ENCODE results near the gene L3MBTL4.
"Not testable (repeated sequence)": the region's sequence is repeated elsewhere in the genome, so short reads cannot be mapped to it uniquely, and the experiment has no call there.

The L3MBTL4 gene

GRCh38 chr18:6284761-6285160, 129.9 kb downstream of the L3MBTL4 start:
- Histone ChIP-seq H3K4me3 (ENCODE audit: low read depth in 1 of 5, low read length in 5 of 5) (no peak overlapping the region), H3K4me1 (ENCODE audit: control insufficient read depth in 5 of 5, insufficient read depth in 5 of 5, low read length in 5 of 5) (no peaks in the 10 kb centered on the region), H3K27me3 (ENCODE audit: control insufficient read depth in 5 of 5, insufficient read depth in 4 of 5, low read length in 5 of 5) (no peaks in the 10 kb centered on the region), H3K9ac (ENCODE audit: low read length in 5 of 5) (no peak overlapping the region), H3K9me3 (ENCODE audit: control insufficient read depth in 5 of 5, low read length in 5 of 5) (no peaks in the 10 kb centered on the region), H3K27ac (ENCODE audit: low read depth, low read length) (no peak overlapping the region), H3K36me3 (ENCODE audit: control insufficient read depth in 5 of 5, insufficient read depth in 5 of 5, low read length in 5 of 5) (peaks cover 0 to 9% (median 7%) of the 10 kb centered on the region in 5 donors)

DNA sequence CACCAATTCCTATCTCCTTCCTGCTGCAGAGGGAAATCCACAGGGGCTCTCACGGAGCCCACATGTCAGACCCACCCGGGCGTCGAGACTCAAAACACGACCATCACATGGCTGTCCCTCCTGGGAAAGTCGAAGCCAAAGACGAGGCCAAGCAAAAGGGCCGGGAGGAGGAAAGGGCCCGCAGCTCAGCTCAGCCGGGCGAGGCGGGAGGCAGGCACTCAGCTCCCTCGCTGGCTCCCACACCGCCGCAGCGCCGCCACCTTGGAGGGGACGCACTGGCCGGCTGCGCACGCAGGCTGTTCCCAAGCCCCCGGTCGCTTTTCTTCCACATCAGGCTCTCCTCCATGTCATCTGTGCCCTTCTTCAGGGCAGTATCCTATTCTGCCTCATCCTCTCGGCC, 130.4 kb downstream of the L3MBTL4 start:
- no peaks in the 10 kb centered on the region for H3K9me3 ChIP-seq (ENCODE audit: control insufficient read depth in 5 of 5, low read length in 5 of 5)

DNA sequence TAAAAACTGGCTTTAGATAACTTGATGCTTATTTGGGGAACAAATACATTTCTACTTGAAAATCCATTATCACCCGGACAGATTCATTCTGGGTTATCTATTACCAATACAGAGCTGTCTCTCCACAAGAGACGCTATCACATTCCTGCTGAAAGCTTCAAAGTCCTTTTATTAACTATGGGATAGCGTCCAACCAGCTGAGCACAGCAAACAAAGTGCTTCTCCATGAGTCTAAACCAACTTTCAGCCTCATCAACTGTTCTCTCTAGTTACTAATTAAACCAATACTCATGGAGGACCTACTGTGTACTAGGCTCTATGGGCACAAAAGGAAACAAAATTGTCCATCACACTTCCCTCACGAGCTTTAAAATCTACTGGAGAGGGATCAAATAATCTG, 132.8 kb downstream of the L3MBTL4 start:
- Histone ChIP-seq H3K27ac (ENCODE audit: low read depth, low read length) (no peak overlapping the region), H3K36me3 (ENCODE audit: control insufficient read depth in 5 of 5, insufficient read depth in 5 of 5, low read length in 5 of 5) (peaks cover 0 to 9% (median 7%) of the 10 kb centered on the region in 5 donors), H3K4me3 (ENCODE audit: low read depth in 1 of 5, low read length in 5 of 5) (no peak overlapping the region)

More for the DNA sequence above, 130.4 kb downstream of the L3MBTL4 start:
- Histone ChIP-seq H3K27me3 (ENCODE audit: control insufficient read depth in 5 of 5, insufficient read depth in 4 of 5, low read length in 5 of 5) (no peaks in the 10 kb centered on the region), H3K9ac (ENCODE audit: low read length in 5 of 5) (no peak overlapping the region), H3K4me3 (ENCODE audit: low read depth in 1 of 5, low read length in 5 of 5) (no peak overlapping the region), H3K4me1 (ENCODE audit: control insufficient read depth in 5 of 5, insufficient read depth in 5 of 5, low read length in 5 of 5) (no peaks in the 10 kb centered on the region), H3K27ac (ENCODE audit: low read depth, low read length) (no peak overlapping the region), H3K36me3 (ENCODE audit: control insufficient read depth in 5 of 5, insufficient read depth in 5 of 5, low read length in 5 of 5) (peaks cover 0 to 9% (median 7%) of the 10 kb centered on the region in 5 donors)

DNA sequence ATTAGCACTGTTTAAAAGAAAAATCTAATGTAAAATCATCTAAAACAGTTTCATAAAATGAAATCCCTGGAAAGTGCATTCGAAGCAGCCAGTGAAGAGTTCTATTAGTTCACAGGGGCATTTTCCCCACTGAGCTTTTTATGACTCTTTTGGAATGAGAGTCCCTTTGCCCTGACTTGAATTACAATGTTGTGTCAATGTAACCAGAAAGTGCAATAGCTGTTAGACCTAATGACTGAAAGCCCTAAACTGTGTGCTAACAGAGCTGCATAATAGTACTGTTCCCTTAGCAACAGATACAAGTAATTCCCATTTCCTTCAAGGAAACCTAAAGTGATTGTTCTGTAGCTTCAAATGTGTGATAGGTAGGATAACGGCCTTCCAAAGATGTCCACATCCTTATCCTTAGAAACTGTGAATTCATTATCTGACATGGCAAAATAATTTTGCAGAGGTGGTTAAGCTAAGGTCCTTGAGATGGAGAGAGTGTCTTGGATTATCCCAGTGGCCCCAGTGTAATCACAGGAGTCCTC, 134.4 kb downstream of the L3MBTL4 start:
- H3K4me3 ChIP-seq (ENCODE audit: low read depth in 1 of 5, low read length in 5 of 5): no peak overlapping the region
- H3K9me3 ChIP-seq (ENCODE audit: control insufficient read depth in 5 of 5, low read length in 5 of 5): no peaks in the 10 kb centered on the region
- H3K27me3 ChIP-seq (ENCODE audit: control insufficient read depth in 5 of 5, insufficient read depth in 4 of 5, low read length in 5 of 5): no peaks in the 10 kb centered on the region
- H3K27ac ChIP-seq (ENCODE audit: low read depth, low read length): no peak overlapping the region
- H3K36me3 ChIP-seq (ENCODE audit: control insufficient read depth in 5 of 5, insufficient read depth in 5 of 5, low read length in 5 of 5): peaks cover 0 to 9% (median 7%) of the 10 kb centered on the region in 5 donors
- H3K4me1 ChIP-seq (ENCODE audit: control insufficient read depth in 5 of 5, insufficient read depth in 5 of 5, low read length in 5 of 5): no peaks in the 10 kb centered on the region
- no peak overlapping the region for H3K9ac ChIP-seq (ENCODE audit: low read length in 5 of 5)

More for the DNA sequence above, 132.8 kb downstream of the L3MBTL4 start:
- Histone ChIP-seq H3K27me3 (ENCODE audit: control insufficient read depth in 5 of 5, insufficient read depth in 4 of 5, low read length in 5 of 5) (no peaks in the 10 kb centered on the region), H3K9me3 (ENCODE audit: control insufficient read depth in 5 of 5, low read length in 5 of 5) (no peaks in the 10 kb centered on the region), H3K4me1 (ENCODE audit: control insufficient read depth in 5 of 5, insufficient read depth in 5 of 5, low read length in 5 of 5) (no peaks in the 10 kb centered on the region), H3K9ac (ENCODE audit: low read length in 5 of 5) (no peak overlapping the region)

- H3K9me3 ChIP-seq (ENCODE audit: control insufficient read depth in 5 of 5, low read length in 5 of 5): no peaks in the 10 kb centered on the region
- H3K36me3 ChIP-seq (ENCODE audit: control insufficient read depth in 5 of 5, insufficient read depth in 5 of 5, low read length in 5 of 5): peaks cover 0 to 2% (median 0%) of the 10 kb centered on the region in 5 donors
- H3K4me3 ChIP-seq (ENCODE audit: low read depth in 1 of 5, low read length in 5 of 5): no peak overlapping the region
- no peak overlapping the region for H3K9ac ChIP-seq (ENCODE audit: low read length in 5 of 5)
- no peaks in the 10 kb centered on the region for H3K27me3 ChIP-seq (ENCODE audit: control insufficient read depth in 5 of 5, insufficient read depth in 4 of 5, low read length in 5 of 5)
- H3K27ac ChIP-seq (ENCODE audit: low read depth, low read length): no peak overlapping the region
- H3K4me1 ChIP-seq (ENCODE audit: control insufficient read depth in 5 of 5, insufficient read depth in 5 of 5, low read length in 5 of 5): no peaks in the 10 kb centered on the region
These were observed 135.4 kb downstream of the L3MBTL4 start for GRCh38 chr18:6279308-6279707.

GRCh38 chr18:6273423-6273822, 141.3 kb downstream of the L3MBTL4 start:
- H3K4me1 ChIP-seq (ENCODE audit: control insufficient read depth in 5 of 5, insufficient read depth in 5 of 5, low read length in 5 of 5): no peaks in the 10 kb centered on the region
- H3K9ac ChIP-seq (ENCODE audit: low read length in 5 of 5): no peak overlapping the region
- no peaks in the 10 kb centered on the region for H3K27me3 ChIP-seq (ENCODE audit: control insufficient read depth in 5 of 5, insufficient read depth in 4 of 5, low read length in 5 of 5)
- H3K4me3 ChIP-seq (ENCODE audit: low read depth in 1 of 5, low read length in 5 of 5): no peak overlapping the region
- no peaks in the 10 kb centered on the region for H3K9me3 ChIP-seq (ENCODE audit: control insufficient read depth in 5 of 5, low read length in 5 of 5)
- no peak overlapping the region for H3K27ac ChIP-seq (ENCODE audit: low read depth, low read length)
- H3K36me3 ChIP-seq (ENCODE audit: control insufficient read depth in 5 of 5, insufficient read depth in 5 of 5, low read length in 5 of 5): peaks cover 0 to 3% (median 0%) of the 10 kb centered on the region in 5 donors

DNA sequence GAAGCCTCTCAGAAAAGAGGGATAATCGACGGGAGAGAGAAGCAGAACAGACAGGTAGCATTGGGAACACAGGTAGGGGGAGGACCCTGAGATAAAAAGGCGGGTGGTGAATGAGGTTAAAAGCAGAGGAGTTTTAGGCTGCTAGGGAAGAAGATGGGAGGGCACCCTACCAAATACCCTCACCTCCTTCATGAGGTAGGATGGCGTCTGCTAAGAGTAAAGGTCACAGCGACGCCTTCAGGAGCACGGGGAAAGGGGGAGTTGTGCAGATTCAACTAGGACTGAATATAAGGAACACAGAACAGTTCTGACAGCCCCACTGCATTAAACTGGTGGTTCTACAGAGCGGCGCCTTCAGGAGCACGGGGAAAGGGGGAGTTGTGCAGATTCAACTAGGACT, 142.6 kb downstream of the L3MBTL4 start:
- not testable (repeated sequence) for H3K4me3 ChIP-seq (ENCODE audit: low read depth in 1 of 5, low read length in 5 of 5); H3K27ac ChIP-seq (ENCODE audit: low read depth, low read length); H3K9me3 ChIP-seq (ENCODE audit: control insufficient read depth in 5 of 5, low read length in 5 of 5); H3K36me3 ChIP-seq (ENCODE audit: control insufficient read depth in 5 of 5, insufficient read depth in 5 of 5, low read length in 5 of 5); H3K27me3 ChIP-seq (ENCODE audit: control insufficient read depth in 5 of 5, insufficient read depth in 4 of 5, low read length in 5 of 5); H3K9ac ChIP-seq (ENCODE audit: low read length in 5 of 5); H3K4me1 ChIP-seq (ENCODE audit: control insufficient read depth in 5 of 5, insufficient read depth in 5 of 5, low read length in 5 of 5)

GRCh38 chr18:6271585-6271984, 143.1 kb downstream of the L3MBTL4 start:
- no peaks in the 10 kb centered on the region for H3K27me3 ChIP-seq (ENCODE audit: control insufficient read depth in 5 of 5, insufficient read depth in 4 of 5, low read length in 5 of 5)
- H3K4me3 ChIP-seq (ENCODE audit: low read depth in 1 of 5, low read length in 5 of 5): no peak overlapping the region
- H3K4me1 ChIP-seq (ENCODE audit: control insufficient read depth in 5 of 5, insufficient read depth in 5 of 5, low read length in 5 of 5): no peaks in the 10 kb centered on the region
- H3K9me3 ChIP-seq (ENCODE audit: control insufficient read depth in 5 of 5, low read length in 5 of 5): no peaks in the 10 kb centered on the region
- peaks cover 0 to 3% (median 0%) of the 10 kb centered on the region in 5 donors for H3K36me3 ChIP-seq (ENCODE audit: control insufficient read depth in 5 of 5, insufficient read depth in 5 of 5, low read length in 5 of 5)
- no peak overlapping the region for H3K27ac ChIP-seq (ENCODE audit: low read depth, low read length)
- H3K9ac ChIP-seq (ENCODE audit: low read length in 5 of 5): no peak overlapping the region

DNA sequence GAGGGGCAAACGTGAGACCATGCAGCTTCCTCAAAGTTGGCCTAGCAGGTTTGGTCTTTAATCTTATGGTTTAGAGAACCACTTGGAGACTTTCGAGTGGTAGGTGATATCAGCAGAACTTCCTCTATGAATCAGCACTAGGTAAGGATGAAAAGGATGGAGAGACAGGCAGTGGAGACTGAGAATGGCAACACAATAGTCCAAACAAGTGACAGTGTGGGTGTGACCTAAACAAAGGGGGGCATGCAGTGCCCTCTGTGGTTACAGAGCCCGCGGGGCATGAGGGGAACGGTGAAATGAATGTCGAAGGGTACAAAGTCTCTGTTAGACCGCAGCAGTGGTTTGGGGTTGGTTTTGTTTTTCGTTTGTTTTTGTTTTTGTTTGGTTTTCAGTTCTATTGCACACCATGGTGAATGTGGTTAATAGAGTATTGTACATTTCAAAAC, 143.9 kb downstream of the L3MBTL4 start:
- Histone ChIP-seq H3K9me3 (ENCODE audit: control insufficient read depth in 5 of 5, low read length in 5 of 5) (no peaks in the 10 kb centered on the region), H3K36me3 (ENCODE audit: control insufficient read depth in 5 of 5, insufficient read depth in 5 of 5, low read length in 5 of 5) (peaks cover 0 to 3% (median 0%) of the 10 kb centered on the region in 5 donors), H3K4me3 (ENCODE audit: low read depth in 1 of 5, low read length in 5 of 5) (no peak overlapping the region), H3K27ac (ENCODE audit: low read depth, low read length) (no peak overlapping the region), H3K9ac (ENCODE audit: low read length in 5 of 5) (no peak overlapping the region), H3K4me1 (ENCODE audit: control insufficient read depth in 5 of 5, insufficient read depth in 5 of 5, low read length in 5 of 5) (no peaks in the 10 kb centered on the region), H3K27me3 (ENCODE audit: control insufficient read depth in 5 of 5, insufficient read depth in 4 of 5, low read length in 5 of 5) (no peaks in the 10 kb centered on the region)

GRCh38 chr18:6269660-6270332, 144.9 kb downstream of the L3MBTL4 start:
- peaks cover 0 to 3% (median 0%) of the 10 kb centered on the region in 5 donors for H3K36me3 ChIP-seq (ENCODE audit: control insufficient read depth in 5 of 5, insufficient read depth in 5 of 5, low read length in 5 of 5)
- no peaks in the 10 kb centered on the region for H3K27me3 ChIP-seq (ENCODE audit: control insufficient read depth in 5 of 5, insufficient read depth in 4 of 5, low read length in 5 of 5)
- no peaks in the 10 kb centered on the region for H3K9me3 ChIP-seq (ENCODE audit: control insufficient read depth in 5 of 5, low read length in 5 of 5)
- H3K4me3 ChIP-seq (ENCODE audit: low read depth in 1 of 5, low read length in 5 of 5): no peak overlapping the region
- H3K4me1 ChIP-seq (ENCODE audit: control insufficient read depth in 5 of 5, insufficient read depth in 5 of 5, low read length in 5 of 5): no peaks in the 10 kb centered on the region
- H3K27ac ChIP-seq (ENCODE audit: low read depth, low read length): no peak overlapping the region
- no peak overlapping the region for H3K9ac ChIP-seq (ENCODE audit: low read length in 5 of 5)
